ENCODE results near the gene NRIP1. TPM values are rescaled to one million over a fixed set of nuclear protein-coding genes. Genes with fewer than 3 reads are reported as not detected.

NRIP1 gene
- total RNA-seq, result 44.9 and 54.1 TPM in 2 replicates

- DNase-seq (ENCODE audit: extremely low read depth, low read depth, low spot score), result no peak
Observed at GRCh38 chr21:15064576-15065391, at the start of gene NRIP1. TSS of gene NRIP1 (minus strand) at chr21:15065000. CDS start at chr21:14968192, 96,808 bp downstream.

GRCh38 chr21:15112858-15113257, 48.1 kb upstream of the NRIP1 start:
- no peak for DNase-seq (ENCODE audit: extremely low read depth, low read depth, low spot score)

GRCh38 chr21:15108801-15109200, 44.0 kb upstream of the NRIP1 start:
- DNase-seq (ENCODE audit: extremely low read depth, low read depth, low spot score), result no peak

- DNase-seq (ENCODE audit: extremely low read depth, low read depth, low spot score), result no peak
Observed at GRCh38 chr21:15104470-15104869, 39.7 kb upstream of the NRIP1 start.

- no peak for DNase-seq (ENCODE audit: extremely low read depth, low read depth, low spot score)
Observed at GRCh38 chr21:15098908-15099307, 34.1 kb upstream of the NRIP1 start.

GRCh38 chr21:15098181-15098580, 33.4 kb upstream of the NRIP1 start:
- DNase-seq (ENCODE audit: extremely low read depth, low read depth, low spot score), result no peak

- DNase-seq (ENCODE audit: extremely low read depth, low read depth, low spot score), result no peak
Observed at GRCh38 chr21:15097580-15097979, 32.8 kb upstream of the NRIP1 start.

GRCh38 chr21:15096146-15096545, 31.3 kb upstream of the NRIP1 start:
- no peak for DNase-seq (ENCODE audit: extremely low read depth, low read depth, low spot score)

GRCh38 chr21:15095326-15095725, 30.5 kb upstream of the NRIP1 start:
- no peak for DNase-seq (ENCODE audit: extremely low read depth, low read depth, low spot score)

- no peak for DNase-seq (ENCODE audit: extremely low read depth, low read depth, low spot score)
Observed at GRCh38 chr21:15094706-15095105, 29.9 kb upstream of the NRIP1 start.

GRCh38 chr21:15093216-15093615, 28.4 kb upstream of the NRIP1 start:
- no peak for DNase-seq (ENCODE audit: extremely low read depth, low read depth, low spot score)

- no peak for DNase-seq (ENCODE audit: extremely low read depth, low read depth, low spot score)
Observed at GRCh38 chr21:15092745-15093144, 27.9 kb upstream of the NRIP1 start.

GRCh38 chr21:15090390-15090789, 25.6 kb upstream of the NRIP1 start:
- no peak for DNase-seq (ENCODE audit: extremely low read depth, low read depth, low spot score)

- DNase-seq (ENCODE audit: extremely low read depth, low read depth, low spot score), result no peak
Observed at GRCh38 chr21:15088488-15088887, 23.7 kb upstream of the NRIP1 start.

GRCh38 chr21:15084668-15085067, 19.9 kb upstream of the NRIP1 start:
- DNase-seq (ENCODE audit: extremely low read depth, low read depth, low spot score), result no peak

- no peak for DNase-seq (ENCODE audit: extremely low read depth, low read depth, low spot score)
Observed at GRCh38 chr21:15080526-15080925, 15.7 kb upstream of the NRIP1 start.

- DNase-seq (ENCODE audit: extremely low read depth, low read depth, low spot score), result no peak
Observed at GRCh38 chr21:15079269-15079668, 14.5 kb upstream of the NRIP1 start.

GRCh38 chr21:15078180-15078579, 13.4 kb upstream of the NRIP1 start:
- DNase-seq (ENCODE audit: extremely low read depth, low read depth, low spot score), result no peak

- no peak for DNase-seq (ENCODE audit: extremely low read depth, low read depth, low spot score)
Observed at GRCh38 chr21:15077529-15078145, 12.8 kb upstream of the NRIP1 start.

- no peak for DNase-seq (ENCODE audit: extremely low read depth, low read depth, low spot score)
Observed at GRCh38 chr21:15076730-15077129, 11.9 kb upstream of the NRIP1 start.

- no peak for DNase-seq (ENCODE audit: extremely low read depth, low read depth, low spot score)
Observed at GRCh38 chr21:15071009-15071408, 6.2 kb upstream of the NRIP1 start.

- DNase-seq (ENCODE audit: extremely low read depth, low read depth, low spot score), result no peak
Observed at GRCh38 chr21:15066123-15066575, 1.3 kb upstream of the NRIP1 start.

Data from glomerular endothelial cell (primary cell).